ENCODE measurements around the gene STAC3. TPM values are rescaled to one million over a fixed set of nuclear protein-coding genes. Genes with fewer than 3 reads are reported as not detected.

Gene STAC3
- total RNA-seq, 1 donor from 2014 or later = 6.0 TPM

GRCh38 chr12:57201219-57201618 lies 49.8 kb downstream of the STAC3 start:
- intact Hi-C loops (cut with DNase I) = no loop called here
- Histone ChIP-seq H3K27ac (no peak overlapping the region), H3K27me3 (no peaks in the 10 kb centered on the region), H3K36me3 (peaks cover 98% of the 10 kb centered on the region), H3K4me3 (no peak overlapping the region), H3K4me1 (no peaks in the 10 kb centered on the region), H3K9me3 (no peaks in the 10 kb centered on the region)
- no peak for DNase-seq
- ATAC-seq = no peak
- TF ChIP-seq, protein P1, sequence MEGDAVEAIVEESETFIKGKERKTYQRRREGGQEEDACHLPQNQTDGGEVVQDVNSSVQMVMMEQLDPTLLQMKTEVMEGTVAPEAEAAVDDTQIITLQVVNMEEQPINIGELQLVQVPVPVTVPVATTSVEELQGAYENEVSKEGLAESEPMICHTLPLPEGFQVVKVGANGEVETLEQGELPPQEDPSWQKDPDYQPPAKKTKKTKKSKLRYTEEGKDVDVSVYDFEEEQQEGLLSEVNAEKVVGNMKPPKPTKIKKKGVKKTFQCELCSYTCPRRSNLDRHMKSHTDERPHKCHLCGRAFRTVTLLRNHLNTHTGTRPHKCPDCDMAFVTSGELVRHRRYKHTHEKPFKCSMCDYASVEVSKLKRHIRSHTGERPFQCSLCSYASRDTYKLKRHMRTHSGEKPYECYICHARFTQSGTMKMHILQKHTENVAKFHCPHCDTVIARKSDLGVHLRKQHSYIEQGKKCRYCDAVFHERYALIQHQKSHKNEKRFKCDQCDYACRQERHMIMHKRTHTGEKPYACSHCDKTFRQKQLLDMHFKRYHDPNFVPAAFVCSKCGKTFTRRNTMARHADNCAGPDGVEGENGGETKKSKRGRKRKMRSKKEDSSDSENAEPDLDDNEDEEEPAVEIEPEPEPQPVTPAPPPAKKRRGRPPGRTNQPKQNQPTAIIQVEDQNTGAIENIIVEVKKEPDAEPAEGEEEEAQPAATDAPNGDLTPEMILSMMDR (IDR thresholded peaks at IDR 0.05) = no peak

- ATAC-seq (no peak), DNase-seq (no peak)
- Histone ChIP-seq H3K27me3 (no peaks in the 10 kb centered on the region), H3K9me3 (no peaks in the 10 kb centered on the region), H3K36me3 (peaks cover 98% of the 10 kb centered on the region), H3K4me3 (no peak overlapping the region), H3K4me1 (no peaks in the 10 kb centered on the region), H3K27ac (no peak overlapping the region)
- TF ChIP-seq, protein P1 (IDR thresholded peaks at IDR 0.05) = no peak
- intact Hi-C loops (cut with DNase I) = no loop called here
Observed at GRCh38 chr12:57200497-57200896, 50.5 kb downstream of the STAC3 start.

GRCh38 chr12:57199191-57199590 lies 51.8 kb downstream of the STAC3 start:
- no peak for DNase-seq
- peaks cover 98% of the 10 kb centered on the region for H3K36me3 ChIP-seq
- TF ChIP-seq, protein P1 (IDR thresholded peaks at IDR 0.05) = no peak

GRCh38 chr12:57198329-57198728 lies 52.7 kb downstream of the STAC3 start:
- peaks cover 98% of the 10 kb centered on the region for H3K36me3 ChIP-seq
- H3K4me1 ChIP-seq = no peaks in the 10 kb centered on the region
- intact Hi-C loops (cut with DNase I) = no loop called here
- H3K27me3 ChIP-seq = no peaks in the 10 kb centered on the region
- no peak for ATAC-seq
- H3K9me3 ChIP-seq = no peaks in the 10 kb centered on the region
- no peak overlapping the region for H3K27ac ChIP-seq
- H3K4me3 ChIP-seq = no peak overlapping the region
- DNase-seq = no peak
- TF ChIP-seq, protein P1 (IDR thresholded peaks at IDR 0.05) = no peak

More at GRCh38 chr12:57199191-57199590, 51.8 kb downstream of the STAC3 start:
- Histone ChIP-seq H3K4me1 (no peaks in the 10 kb centered on the region), H3K27me3 (no peaks in the 10 kb centered on the region), H3K4me3 (no peak overlapping the region), H3K27ac (no peak overlapping the region), H3K9me3 (no peaks in the 10 kb centered on the region)
- no peak for ATAC-seq
- intact Hi-C loops (cut with DNase I) = no loop called here

GRCh38 chr12:57196956-57197355 lies 54.0 kb downstream of the STAC3 start:
- intact Hi-C loops (cut with DNase I) = no loop called here
- Histone ChIP-seq H3K27ac (no peak overlapping the region), H3K9me3 (no peaks in the 10 kb centered on the region), H3K4me1 (no peaks in the 10 kb centered on the region), H3K4me3 (no peak overlapping the region), H3K36me3 (peaks cover 97% of the 10 kb centered on the region), H3K27me3 (no peaks in the 10 kb centered on the region)
- ATAC-seq (no peak), DNase-seq (no peak)
- TF ChIP-seq, protein P1 (IDR thresholded peaks at IDR 0.05) = no peak

GRCh38 chr12:57196439-57196838 lies 54.5 kb downstream of the STAC3 start:
- DNase-seq (no peak), ATAC-seq (no peak)
- intact Hi-C loops (cut with DNase I) = no loop called here
- TF ChIP-seq, protein P1 (IDR thresholded peaks at IDR 0.05) = no peak
- Histone ChIP-seq H3K36me3 (peaks cover 92% of the 10 kb centered on the region), H3K4me1 (no peaks in the 10 kb centered on the region), H3K9me3 (no peaks in the 10 kb centered on the region), H3K27me3 (no peaks in the 10 kb centered on the region), H3K27ac (no peak overlapping the region), H3K4me3 (no peak overlapping the region)
